Activated effector memory CD4-positive, alpha-beta T cell treated with anti-CD3 and anti-CD28 coated beads, Interleukin-2, amount 50 U/mL, for 16 hours (primary cell): ENCODE results near the gene FNBP1.
"Not testable (repeated sequence)": the region's sequence is repeated elsewhere in the genome, so short reads cannot be mapped to it uniquely, and the experiment has no call there.

Source experiments
- DNase-seq: peaks from one replicate; pipeline ENCODE4 v3.0.0-alpha.2; 2020

The FNBP1 gene

DNA sequence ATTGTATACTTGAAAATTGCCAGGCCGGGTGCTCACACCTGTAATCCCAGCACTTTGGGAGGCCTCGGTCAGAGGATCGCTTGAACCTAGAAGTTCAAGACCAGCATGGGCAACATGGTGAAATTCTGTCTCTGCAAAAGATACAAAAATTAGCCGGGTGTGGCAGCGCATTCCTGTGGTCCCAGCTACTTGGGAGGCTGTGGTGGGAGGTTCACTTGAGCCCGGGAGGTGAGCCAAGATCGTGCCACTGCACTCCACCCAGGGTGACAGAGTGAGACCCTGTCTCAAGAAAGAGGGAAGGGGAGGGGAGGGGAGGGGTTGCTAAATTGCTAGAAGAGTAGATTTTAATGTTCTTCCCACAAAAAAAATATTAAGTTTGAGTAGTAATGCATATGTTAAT lies 53.2 kb downstream of the FNBP1 start:
- peak; percentile 59 for DNase-seq

- no peak for DNase-seq
Observed at GRCh38 chr9:129989362-129989708, 53.7 kb downstream of the FNBP1 start.

- peak; percentile 63 for DNase-seq
Observed at GRCh38 chr9:129988607-129989361, 54.2 kb downstream of the FNBP1 start.

DNA sequence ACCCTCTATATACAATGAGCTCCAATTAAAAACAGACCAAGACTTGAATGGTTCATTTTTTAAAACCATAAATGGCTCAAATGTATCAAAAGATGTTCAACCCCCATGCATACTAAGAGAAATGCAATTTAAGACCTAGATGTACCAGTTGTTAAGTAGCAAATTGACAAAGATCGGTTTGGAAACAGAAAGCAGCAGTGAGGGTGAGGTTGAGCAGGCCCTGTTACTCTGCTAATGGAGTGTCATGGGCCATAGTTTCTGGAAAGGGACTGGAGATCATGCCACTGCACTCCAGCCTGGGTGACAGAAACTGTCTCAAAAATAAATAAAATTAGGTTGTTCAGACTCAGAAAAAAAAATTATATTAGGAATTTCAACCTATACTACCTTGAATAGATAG lies 55.0 kb downstream of the FNBP1 start:
- DNase-seq, result no peak

GRCh38 chr9:129987047-129987446 lies 55.9 kb downstream of the FNBP1 start:
- DNase-seq, result no peak

- DNase-seq, result not testable (repeated sequence)
Observed at GRCh38 chr9:129984589-129984988, 58.4 kb downstream of the FNBP1 start.

- DNase-seq, result no peak
Observed at GRCh38 chr9:129983891-129984290, 59.1 kb downstream of the FNBP1 start.

- DNase-seq, result peak; percentile 44
Observed at GRCh38 chr9:129981180-129981907, 61.6 kb downstream of the FNBP1 start.

DNA sequence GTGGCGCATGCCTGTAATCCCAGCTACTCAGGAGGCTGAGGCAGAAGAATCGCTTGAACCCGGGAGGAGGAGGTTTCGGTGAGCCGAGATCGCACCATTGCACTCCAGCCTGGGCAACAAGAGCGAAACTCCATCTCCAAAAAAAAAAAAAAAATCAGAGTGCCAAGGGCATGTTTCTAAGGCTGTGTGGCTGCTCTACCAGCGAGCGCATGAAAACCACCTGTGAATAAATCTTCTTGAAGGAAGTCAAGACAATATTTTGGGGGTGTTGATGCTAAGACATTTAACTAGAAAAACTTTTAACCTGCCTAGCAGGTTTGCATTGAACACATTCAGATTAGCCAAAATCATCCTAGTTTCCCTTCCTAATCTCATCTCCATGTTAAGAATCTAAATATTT lies 62.8 kb downstream of the FNBP1 start:
- not testable (repeated sequence) for DNase-seq

DNA sequence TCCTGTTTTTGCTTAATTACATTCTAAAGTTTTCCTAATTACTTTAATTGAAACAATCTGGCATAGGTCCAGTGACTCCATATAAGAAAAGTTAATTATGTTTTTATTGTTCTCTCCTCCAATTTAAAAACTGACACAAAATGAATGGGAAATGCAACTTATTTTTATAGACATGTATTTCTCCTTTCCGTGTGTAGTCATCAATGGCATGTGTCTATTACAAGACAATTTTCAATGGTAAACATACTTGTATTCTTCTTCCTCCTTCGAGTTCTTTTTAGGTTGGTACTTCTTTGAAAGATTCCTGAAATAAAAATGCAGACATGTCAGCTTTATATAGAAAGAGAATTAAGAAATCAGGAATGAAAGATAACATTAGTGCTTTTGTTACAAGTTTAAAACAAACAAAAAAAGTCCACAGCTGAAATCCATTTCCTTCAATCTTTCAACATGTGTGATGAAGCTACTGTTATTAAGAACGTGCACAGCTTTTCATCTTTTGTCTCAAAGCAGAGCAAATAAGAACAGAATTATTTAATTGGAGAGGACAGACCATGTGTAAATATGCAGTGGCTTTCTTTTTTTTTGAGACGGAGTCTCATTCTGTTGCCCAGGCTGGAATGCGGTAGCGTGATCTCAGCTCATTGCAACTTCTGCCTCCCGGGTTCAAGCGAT lies 63.8 kb downstream of the FNBP1 start:
- DNase-seq, result no peak

GRCh38 chr9:129972816-129973215 lies 70.2 kb downstream of the FNBP1 start:
- DNase-seq, result no peak

GRCh38 chr9:129968690-129969485 lies 74.1 kb downstream of the FNBP1 start:
- DNase-seq, result no peak

GRCh38 chr9:129964901-129965734 lies 77.9 kb downstream of the FNBP1 start:
- no peak for DNase-seq

DNA sequence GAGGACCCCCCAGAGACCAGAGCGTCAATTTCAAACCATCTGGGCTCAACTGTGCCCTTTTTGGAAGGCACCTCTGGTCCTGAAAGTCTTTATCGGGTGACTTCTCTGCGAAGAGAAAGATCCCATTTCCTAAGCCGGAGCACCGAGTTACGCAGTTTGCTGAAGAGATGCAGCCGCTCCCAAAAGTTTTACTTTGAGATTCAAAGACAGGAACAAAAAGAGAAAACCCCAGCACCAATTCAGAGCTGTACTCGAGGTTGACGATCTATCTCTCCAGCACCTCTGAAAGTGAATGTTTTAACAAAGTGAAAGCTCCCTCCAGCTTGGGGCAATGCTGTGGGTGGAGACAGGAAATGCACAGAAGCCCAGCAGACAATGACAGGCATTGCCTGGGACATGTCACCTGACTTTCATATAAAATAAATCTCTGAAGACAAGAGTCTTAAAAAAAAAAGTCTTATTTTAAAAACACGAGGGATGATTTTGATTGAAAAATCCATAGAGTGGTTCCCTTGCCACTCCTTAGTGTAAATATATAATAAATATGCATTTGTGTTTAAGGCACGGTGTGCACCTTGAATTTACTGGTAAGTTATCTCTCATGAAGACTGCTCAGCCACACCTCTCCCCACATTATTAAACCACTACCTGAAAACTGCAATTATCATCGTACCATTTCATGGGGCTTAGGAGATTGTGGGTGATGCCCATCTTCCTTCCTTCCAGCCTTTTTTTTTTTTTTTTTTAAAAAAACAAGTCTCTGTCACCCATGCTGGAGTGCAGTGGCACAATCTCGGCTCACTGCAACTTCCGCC lies 79.9 kb downstream of the FNBP1 start:
- DNase-seq, result peak; percentile 90

GRCh38 chr9:129962451-129962864 lies 80.5 kb downstream of the FNBP1 start:
- no peak for DNase-seq

- no peak for DNase-seq
Observed at GRCh38 chr9:129958796-129959195, 84.2 kb downstream of the FNBP1 start.

DNA sequence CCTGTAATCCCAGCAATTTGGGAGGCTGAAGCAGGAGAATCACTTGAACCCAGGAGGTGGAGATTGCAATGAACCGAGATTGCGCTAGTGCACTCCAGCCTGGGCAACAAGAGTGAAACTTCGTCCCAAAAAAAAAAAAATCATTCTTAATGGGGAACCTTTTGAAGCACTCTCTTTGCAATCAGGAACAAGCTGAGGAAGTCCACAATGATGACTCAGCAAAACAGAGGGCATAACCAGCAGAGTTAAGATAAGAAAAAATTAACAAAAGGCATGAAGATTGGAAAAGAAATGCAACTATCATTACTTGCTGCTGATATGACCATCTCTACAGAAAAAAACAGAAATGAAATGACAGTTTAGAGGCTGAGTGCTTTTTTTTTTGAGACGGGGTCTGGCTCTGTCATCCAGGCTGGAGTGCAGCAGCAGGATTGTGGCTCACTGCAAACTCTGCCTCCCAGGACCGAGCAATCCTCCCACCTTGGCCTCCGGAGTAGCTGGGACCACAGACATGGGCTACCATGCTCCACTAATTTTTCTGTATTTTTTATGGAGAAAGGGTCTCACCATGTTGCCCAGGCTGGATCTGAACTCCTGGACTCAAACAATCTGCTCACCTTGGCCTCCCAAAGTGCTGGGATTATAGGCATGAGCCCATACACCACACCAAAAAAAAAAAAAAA lies 88.0 kb downstream of the FNBP1 start:
- DNase-seq, result no peak

GRCh38 chr9:129953736-129954135 lies 89.3 kb downstream of the FNBP1 start:
- DNase-seq, result no peak

DNA sequence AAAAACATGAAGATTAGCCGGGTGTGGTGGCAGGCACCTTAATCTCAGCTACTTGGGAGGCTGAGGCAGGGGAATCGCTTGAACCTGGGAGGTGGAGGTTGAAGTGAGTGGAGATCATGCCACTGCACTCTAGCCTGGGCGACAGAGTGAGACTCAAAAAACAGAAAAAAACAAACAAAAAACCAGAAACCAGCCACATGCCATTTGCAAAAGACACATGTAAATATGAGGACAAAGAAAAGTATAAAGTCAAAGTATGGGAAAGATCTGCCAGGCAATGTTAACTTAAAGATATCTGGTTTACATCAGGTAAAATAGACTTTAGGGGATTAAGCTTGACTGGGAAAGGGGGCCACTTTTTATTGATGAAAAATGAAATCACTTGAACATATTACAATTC lies 90.7 kb downstream of the FNBP1 start:
- no peak for DNase-seq

DNA sequence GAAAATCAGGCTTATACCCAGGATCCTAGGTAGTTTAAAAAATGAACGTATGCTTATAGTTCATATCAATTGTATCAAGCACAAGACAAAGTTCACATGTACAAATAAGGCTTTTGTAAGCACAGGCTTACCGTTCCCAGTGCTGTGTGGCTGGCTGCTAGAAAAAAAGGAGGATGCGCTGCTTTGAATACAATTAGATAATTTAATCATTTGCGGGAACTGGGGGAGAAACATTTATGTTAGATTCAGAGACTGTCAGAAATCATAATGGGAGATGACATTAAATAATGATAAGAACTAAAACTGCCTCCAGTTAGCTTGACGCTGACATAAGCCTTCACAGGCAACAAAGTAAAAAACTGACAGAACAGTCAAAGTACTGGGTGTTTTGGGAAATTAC lies 93.2 kb downstream of the FNBP1 start:
- no peak for DNase-seq

DNA sequence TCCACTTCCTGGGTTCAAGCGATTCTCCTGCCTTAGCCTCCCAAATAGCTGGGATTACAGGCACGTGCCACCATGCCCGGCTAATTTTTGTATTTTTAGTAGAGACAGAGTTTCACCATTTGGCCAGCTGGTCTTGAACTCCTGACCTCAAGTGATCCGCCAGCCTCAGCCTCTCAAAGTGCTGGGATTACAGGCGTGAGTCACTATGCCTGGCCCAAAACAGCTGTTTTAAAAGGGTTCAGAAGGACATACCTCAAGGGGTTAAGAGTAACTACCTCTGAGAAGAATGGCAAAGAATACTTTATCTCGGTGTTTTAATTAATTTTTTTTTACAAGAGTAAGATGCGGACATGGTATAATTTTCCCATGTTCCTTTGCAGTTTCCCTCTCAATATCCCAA lies 94.4 kb downstream of the FNBP1 start:
- DNase-seq, result not testable (repeated sequence)
